Cardiac muscle cell (in vitro differentiated cells and primary cell): ENCODE measurements around the gene HDAC5. TPM values are rescaled to one million over a fixed set of nuclear protein-coding genes. Genes with fewer than 3 reads are reported as not detected.

Experiments
- DNase-seq, 2 donors: peaks; one replicate each; pipeline versions ENCODE4 v3.0.0 to v3.0.0-alpha.2; 2010 to 2017; ENCODE audit warnings: low read depth in 1 of 2, low spot score in 1 of 2
- H3K27ac ChIP-seq: fragments of 200-600 bp; sonication (generic); 2 replicates; pipeline ENCODE4 v1.5.1; 2016
- H3K27me3 ChIP-seq: fragments of 200-600 bp; sonication (generic); 2 replicates; pipeline ENCODE4 v1.6.0; 2016; ENCODE audit warnings: control low read depth
- H3K36me3 ChIP-seq: fragments of 200-600 bp; sonication (generic); 2 replicates; pipeline ENCODE4 v1.5.1; 2016; ENCODE audit warnings: control low read depth
- H3K4me1 ChIP-seq: fragments of 200-600 bp; sonication (generic); 2 replicates; pipeline ENCODE4 v1.8.1; 2017; ENCODE audit warnings: low read depth, mild to moderate bottlenecking, mixed run types
- H3K4me3 ChIP-seq: fragments of 200-600 bp; sonication (generic); 2 replicates; pipeline ENCODE4 v1.5.1; 2016; ENCODE audit warnings: mild to moderate bottlenecking
- H3K9me3 ChIP-seq: fragments of 200-600 bp; sonication (generic); 2 replicates; pipeline ENCODE4 v1.5.1; 2017; ENCODE audit warnings: low read depth, mild to moderate bottlenecking, control low read depth
- CTCF ChIP-seq: IDR thresholded peaks from 2 replicates; pipeline ENCODE4 v1.5.1; 2012; ENCODE audit warnings: low read depth, mild to moderate bottlenecking, low read length
- polyA plus RNA-seq: library from polyadenylated mRNA; unstranded; fragments of >200 nt; fragmentation: Nextera tagmentation; extraction: Ambion mirVana; gene quantifications from 2 replicates; pipeline ENCODE4 v1.2.1, GENCODE V29; 2016
- total RNA-seq: library from RNA; depleted of rRNA; stranded (reverse); fragments of >200 nt; gene quantifications from 2 replicates; pipeline ENCODE4 v1.2.3, GENCODE V29; 2016

The HDAC5 gene
- total and polyA plus RNA-seq, 2 experiments from 2014 or later: 94.1 to 300 TPM

GRCh38 chr17:44074911-44075285 lies 48.5 kb downstream of the HDAC5 start:
- H3K36me3 ChIP-seq: peaks cover 24% of the 10 kb centered on the region
- H3K9me3 ChIP-seq: no peaks in the 10 kb centered on the region
- DNase-seq: no peak
- peaks cover 11% of the 10 kb centered on the region for H3K4me1 ChIP-seq
- peak overlapping the region; percentile 69 for H3K27ac ChIP-seq
- TF ChIP-seq CTCF: no peak
- no peaks in the 10 kb centered on the region for H3K27me3 ChIP-seq
- no peak overlapping the region for H3K4me3 ChIP-seq

DNA sequence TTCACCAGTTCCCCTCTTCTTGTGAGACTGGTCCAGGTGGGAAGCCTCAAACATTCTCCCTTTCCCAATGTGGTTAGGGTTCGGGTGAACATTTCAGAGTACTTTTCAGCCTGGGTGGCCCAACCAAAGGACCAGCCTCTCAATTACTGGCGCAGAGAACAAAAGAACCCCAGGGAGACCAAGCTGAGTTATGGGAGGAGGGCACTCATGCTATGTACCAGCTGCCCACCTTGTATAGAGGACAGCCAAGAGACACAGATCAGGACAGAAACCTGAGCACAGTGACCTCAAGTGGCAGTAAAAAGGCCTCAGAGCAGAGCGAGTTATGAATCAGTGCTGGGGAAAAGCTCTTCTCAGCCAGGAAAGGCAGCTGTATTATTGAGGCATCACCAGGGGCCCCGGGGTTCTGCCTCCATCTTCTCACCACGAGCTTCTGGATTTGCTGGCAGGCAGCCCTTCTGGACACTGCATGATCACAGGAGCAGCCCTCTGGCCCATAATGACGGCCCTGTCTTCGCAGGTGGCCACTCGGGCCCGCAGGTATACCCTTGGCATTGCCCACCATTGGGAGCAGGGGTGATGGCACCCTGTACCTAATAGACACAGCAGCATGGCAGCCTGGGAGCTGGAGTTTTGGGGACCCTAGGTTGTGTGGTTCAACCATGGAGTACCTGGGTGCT lies 49.1 kb downstream of the HDAC5 start:
- Histone ChIP-seq H3K36me3 (peaks cover 24% of the 10 kb centered on the region), H3K27me3 (no peaks in the 10 kb centered on the region), H3K9me3 (no peaks in the 10 kb centered on the region), H3K27ac (peak overlapping the region; percentile 0), H3K4me3 (no peak overlapping the region), H3K4me1 (peaks cover 15% of the 10 kb centered on the region)
- DNase-seq: no peak
- TF ChIP-seq CTCF: no peak

DNA sequence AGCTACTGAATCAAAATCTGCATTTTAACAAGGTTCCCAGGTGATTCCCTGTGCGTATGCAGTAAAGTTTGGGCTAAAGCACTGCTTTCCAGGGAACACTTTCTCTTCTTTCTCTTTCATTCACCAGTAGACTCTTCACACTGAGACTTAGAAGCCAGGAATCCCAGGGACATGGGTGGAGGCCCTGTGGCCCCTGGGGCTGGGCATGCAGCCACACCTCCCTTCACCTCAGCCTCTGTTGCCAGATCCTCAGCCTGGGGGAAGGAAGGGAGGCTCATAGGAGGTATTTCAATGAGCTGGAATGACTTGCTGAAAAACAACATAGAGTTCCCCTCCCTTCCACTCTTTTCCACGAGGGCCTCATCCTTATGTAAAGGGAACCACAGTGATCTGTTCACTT lies 51.7 kb downstream of the HDAC5 start:
- peak overlapping the region; percentile 79 for H3K27ac ChIP-seq
- no peaks in the 10 kb centered on the region for H3K9me3 ChIP-seq
- no peak for DNase-seq

GRCh38 chr17:44071198-44071520 lies 52.3 kb downstream of the HDAC5 start:
- Histone ChIP-seq H3K4me3 (peak overlapping the region; percentile 40), H3K36me3 (peaks cover 6% of the 10 kb centered on the region), H3K9me3 (no peaks in the 10 kb centered on the region), H3K27me3 (no peaks in the 10 kb centered on the region), H3K4me1 (peaks cover 15% of the 10 kb centered on the region), H3K27ac (peak overlapping the region; percentile 79)
- DNase-seq: no peak
- no peak for TF ChIP-seq CTCF

More for the DNA sequence above, 51.7 kb downstream of the HDAC5 start:
- Histone ChIP-seq H3K4me1 (peaks cover 15% of the 10 kb centered on the region), H3K36me3 (peaks cover 12% of the 10 kb centered on the region), H3K27me3 (no peaks in the 10 kb centered on the region), H3K4me3 (peak overlapping the region; percentile 40)
- no peak for TF ChIP-seq CTCF

- H3K4me3 ChIP-seq: peak within 1 kb of the TSS; percentile 40
Observed at GRCh38 chr17:44070455-44071197, 52.8 kb downstream of the HDAC5 start, which contains the start of gene G6PC3. TSS of gene G6PC3 (plus strand) at chr17:44070735. CDS start at chr17:44070966, 231 bp downstream.

More at GRCh38 chr17:44070455-44071197, 52.8 kb downstream of the HDAC5 start, which contains the start of gene G6PC3:
- Histone ChIP-seq H3K9me3 (no peaks in the 10 kb centered on the region), H3K36me3 (peaks cover 4% of the 10 kb centered on the region), H3K27me3 (no peaks in the 10 kb centered on the region), H3K4me1 (peaks cover 15% of the 10 kb centered on the region), H3K27ac (peak within 1 kb of the TSS; percentile 79)
- no peak for TF ChIP-seq CTCF
- DNase-seq: peak; percentile 99
